ENCODE measurements around the gene MEIOC.
"Not testable (repeated sequence)": the region's sequence is repeated elsewhere in the genome, so short reads cannot be mapped to it uniquely, and the experiment has no call there.

MEIOC gene

DNA sequence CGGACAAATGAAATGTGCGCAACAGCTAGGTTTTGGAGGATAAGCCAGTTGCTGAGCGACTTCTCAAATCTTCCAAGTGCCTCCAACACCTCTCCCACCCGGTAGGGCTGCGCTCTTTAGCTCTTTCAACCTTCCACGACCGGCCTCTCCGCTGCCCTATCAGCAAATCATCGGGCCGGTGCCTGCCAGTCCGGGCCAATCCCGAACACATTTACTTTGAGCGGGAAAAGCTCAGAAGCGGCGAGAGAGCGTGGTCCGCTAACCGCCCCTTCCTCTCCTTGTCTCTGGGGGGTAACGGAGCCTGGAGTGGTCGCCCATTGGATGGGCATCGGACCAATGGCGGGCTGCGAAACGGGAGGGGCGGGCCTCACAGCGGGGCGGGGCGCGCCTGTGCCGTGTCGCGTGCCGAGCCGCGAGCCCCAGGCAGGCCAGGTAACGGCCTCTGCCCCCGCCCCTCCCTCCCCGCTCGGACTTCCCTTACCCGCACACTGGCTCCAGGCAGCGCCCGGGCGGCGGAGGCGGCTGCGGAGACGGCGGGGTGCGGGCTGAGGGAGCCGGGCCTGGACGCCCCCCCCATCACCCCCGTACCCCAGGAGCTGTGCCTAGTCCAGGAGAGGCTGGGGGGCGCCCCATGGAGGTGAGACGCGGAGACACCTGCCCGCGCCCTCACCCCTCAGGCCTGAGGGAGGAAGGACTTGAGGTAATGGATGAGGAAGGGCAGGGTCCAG is at the start of gene MEIOC:
MEIOC (plus strand) TSS at position 486 of the 728 bp plus-strand sequence; CDS start at position 632, 146 bp downstream.
- DNase-seq (ENCODE audit: low read depth in 2 of 3, low spot score in 1 of 3), result peak; percentile 5 to 13 (median 13)

DNA sequence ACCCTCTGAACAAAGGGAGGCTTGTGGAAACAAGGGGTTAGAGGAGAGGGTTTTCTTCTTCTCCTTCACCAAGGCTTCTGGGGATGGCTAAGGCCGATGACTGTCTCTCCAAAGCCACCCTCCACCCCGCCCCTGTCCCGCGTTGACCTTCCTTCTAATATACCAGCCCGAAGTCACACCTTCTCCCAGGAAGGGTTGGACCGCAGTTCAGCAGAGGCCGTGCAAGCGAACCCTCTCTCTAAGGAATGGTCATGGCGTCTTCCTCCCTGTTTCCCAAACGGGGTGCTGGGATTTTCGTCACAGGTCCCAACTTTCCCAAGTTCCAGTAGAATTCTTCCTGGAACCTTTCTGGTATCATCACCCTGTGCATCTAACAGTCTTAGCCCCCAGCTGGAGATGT is 49.6 kb upstream of the MEIOC start:
- DNase-seq (ENCODE audit: low read depth in 2 of 3, low spot score in 1 of 3), result no peak

DNA sequence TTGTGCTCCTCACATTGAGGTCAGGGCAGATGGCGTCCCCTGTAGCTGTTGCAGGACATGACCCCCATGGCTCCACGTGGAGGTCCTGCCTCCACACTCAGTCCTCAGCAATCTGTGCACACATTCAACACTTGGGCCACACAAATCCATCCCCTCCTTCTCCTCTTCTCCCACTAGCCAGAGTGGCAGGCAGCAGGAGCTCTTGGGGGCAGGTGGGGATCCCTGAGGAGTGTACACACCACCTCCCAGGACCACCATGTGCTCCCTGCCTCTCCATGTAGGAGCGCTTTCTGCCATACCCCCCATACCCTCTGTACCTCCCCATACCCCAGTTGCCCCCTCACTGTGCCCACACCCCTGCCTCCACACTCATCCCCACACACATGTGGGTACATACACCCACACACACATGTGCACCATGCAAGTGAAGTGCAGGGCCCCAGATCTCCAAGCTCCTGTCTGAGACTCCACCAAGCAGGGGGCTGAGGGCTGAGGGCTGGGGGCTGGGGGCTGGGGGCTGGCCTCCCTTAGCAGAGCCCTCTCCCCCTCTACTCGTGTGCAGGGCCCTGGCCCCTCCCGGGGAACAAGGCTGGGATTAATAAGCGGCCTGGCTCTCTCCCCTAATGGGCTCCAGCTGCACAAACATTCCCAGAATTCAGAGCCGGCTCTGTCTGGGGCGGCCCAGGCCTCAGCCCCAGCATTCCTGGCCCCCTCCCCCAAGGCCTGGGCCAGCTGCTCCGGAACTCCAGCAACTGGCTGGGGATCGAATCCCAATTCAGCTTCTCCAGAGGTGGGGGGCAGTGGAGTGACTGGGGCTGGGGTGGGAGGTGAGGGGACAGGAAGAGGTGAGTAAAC is 48.2 kb upstream of the MEIOC start:
- DNase-seq (ENCODE audit: low read depth in 2 of 3, low spot score in 1 of 3), result no peak

DNA sequence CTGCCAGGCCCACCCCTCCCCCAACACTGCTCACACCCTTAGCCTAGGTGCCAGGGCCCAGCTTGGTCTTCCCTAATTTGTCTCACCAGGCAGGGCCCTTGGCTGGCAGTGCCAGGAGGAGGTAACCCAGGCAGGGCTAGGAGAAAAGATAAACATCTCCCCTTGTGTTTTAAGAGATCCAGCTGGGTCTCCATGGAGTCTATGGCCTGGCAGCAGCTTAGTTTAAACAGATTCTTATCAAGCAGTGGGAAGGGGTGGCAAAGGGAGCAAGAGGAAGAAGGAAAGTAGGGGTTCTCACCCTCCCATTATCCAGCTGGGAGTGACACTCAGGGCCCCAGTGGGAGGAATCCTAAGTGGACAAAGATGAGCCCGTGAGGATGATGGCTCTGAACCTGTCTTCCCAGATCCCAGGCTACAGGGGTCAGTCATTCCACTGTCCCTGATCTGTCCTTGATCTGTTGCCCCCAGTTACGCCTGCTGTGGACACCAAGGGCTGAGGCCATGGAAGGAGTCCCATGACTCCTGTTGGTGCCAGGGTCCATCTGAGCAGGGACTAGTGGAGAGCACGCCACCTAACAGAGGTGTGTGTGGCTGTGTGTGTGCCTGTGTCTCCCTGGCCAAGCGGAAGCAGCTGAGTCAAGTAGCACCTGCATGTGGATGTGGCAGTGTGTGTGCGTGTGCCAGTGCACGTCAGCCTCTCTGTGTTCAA is 47.4 kb upstream of the MEIOC start:
- no peak for DNase-seq (ENCODE audit: low read depth in 2 of 3, low spot score in 1 of 3)

DNA sequence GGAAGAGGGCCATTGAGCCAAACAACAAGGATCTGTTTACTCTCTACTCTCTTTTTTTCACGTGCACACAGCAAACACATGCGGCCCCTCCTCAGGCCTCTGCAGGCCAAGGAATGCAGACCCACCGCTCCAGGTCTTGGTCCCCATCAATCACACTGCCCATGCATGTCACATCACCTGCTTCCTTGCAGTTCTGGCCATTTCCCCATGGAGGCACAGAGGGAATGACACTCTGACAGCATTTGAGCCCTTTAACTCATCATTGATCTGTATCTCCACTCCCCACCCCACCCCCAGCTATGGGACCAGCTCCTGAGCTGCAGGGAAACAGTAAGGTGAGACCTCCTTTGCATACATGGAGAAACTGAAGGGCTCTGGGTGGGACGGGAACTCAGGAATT is 45.9 kb upstream of the MEIOC start:
- no peak for DNase-seq (ENCODE audit: low read depth in 2 of 3, low spot score in 1 of 3)

DNA sequence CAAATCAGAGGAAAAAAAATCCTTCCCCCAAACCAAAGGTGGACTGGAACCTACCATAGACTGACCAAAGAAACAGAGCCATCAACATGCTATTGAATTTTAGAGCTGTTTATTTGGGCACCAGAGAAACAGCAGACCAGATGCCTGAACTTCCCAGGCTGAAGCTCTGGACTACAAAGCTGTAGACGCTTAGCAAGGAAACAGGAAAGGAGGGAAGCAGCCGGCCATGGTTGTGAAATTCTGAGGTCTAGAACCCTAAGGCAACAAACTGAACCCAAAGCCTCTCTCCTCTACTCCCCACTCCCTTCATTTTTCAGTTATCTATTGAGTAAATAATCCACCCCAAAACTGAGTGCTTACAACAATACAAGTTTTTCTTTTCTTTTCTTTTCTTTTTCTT is 45.4 kb upstream of the MEIOC start:
- DNase-seq (ENCODE audit: low read depth in 2 of 3, low spot score in 1 of 3), result no peak

DNA sequence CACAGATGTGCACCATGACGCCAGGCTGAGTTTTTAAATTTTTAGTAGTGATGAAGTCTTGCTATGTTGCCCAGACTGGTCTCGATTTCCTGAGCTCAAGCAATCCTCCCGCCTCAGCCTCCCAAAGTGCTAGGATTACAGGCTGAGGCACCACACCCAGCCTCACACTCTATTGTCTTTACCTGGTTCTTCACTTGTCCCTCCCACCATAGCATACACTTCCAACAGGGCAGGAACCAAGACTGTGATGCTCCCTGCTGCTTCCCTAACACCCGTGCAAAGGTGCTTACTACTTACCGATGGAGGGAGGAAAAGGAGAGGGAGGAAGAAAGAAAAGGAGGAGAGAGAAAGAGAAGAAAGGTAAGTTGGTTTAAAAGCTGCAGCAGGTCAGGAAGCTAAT is 41.4 kb upstream of the MEIOC start:
- no peak for DNase-seq (ENCODE audit: low read depth in 2 of 3, low spot score in 1 of 3)

DNA sequence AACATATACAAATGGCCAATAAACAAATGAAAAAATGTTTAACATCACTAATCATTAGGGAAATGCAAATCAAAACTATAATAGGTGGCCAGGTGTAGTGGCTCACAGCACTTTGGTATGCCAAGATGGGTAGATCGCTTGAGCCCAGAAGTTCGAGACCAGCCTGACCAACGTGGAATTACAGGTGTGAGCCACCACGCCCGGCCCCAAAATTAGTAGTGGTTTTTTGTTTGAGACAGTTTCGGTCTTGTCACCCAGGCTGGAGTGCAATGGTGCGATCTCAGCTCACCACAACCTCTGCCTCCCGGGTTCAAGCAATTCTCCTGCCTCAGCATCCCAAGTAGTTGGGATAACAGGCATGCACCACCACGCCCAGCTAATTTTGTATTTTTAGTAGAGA is 37.6 kb upstream of the MEIOC start:
- not testable (repeated sequence) for DNase-seq (ENCODE audit: low read depth in 2 of 3, low spot score in 1 of 3)

DNA sequence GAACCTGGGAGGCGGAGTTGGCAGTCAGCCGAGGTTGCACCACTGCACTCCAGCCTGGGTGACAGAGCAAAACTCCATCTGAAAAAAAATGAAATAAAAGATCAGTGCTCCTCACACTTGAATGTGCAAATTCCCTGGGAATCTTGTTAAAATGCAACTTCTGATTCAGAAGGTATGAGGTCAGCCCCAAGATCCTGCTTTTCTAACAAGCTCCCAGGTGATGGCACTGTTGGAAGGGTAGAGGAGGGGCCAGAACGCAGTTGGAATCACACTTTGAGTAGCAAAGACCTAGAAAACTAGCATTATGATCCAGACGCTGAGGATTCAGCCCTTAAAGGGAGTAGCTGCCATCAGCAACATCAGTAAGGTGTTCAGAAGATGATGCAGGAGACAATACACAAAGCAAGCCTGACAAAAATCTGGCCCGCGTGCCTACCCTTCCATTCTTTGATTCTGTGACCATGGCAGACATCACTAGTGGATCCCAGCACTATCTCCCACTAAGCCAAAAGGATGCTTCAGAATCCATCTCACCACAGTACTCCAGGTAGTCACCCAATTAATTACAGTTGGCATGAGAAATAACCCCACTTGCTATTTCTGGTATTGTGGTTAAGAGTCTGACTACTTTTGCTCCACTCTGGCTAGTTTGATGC is 33.1 kb upstream of the MEIOC start:
- no peak for DNase-seq (ENCODE audit: low read depth in 2 of 3, low spot score in 1 of 3)

DNA sequence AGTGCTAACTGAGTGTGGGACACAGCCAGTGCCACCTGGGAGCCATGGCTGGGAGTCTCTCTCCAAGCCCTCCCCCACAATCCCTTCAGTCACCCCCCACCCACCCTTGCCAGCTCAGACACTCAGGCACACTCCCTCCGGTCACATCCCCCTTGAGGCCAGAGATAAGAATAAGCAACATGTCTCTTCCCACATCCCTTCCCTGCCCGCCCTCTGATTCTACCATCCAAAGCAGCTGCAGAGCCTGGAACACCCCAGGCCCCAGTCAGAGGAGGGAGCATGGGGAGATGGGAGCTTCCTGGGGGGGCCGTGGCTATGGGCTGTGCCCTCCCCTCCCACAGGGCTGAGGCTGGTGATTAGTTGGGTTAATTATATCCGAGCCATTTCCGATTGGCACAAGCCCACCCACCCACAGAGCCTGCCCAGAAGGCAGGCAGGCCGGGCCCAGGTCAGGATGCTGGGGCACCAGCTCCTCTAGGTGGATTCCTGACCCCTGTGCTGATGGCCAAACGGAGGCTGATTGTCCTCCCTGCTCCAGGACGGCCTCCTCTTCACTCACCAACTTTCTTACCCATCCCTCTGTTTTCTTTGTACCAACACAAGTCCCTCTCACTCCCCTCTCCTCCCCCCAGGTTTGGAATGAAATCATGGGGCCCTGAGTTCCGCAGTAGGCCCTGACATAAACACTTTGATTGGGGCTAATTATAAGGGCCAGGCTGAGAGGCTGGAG is 28.6 kb upstream of the MEIOC start:
- DNase-seq (ENCODE audit: low read depth in 2 of 3, low spot score in 1 of 3), result no peak

DNA sequence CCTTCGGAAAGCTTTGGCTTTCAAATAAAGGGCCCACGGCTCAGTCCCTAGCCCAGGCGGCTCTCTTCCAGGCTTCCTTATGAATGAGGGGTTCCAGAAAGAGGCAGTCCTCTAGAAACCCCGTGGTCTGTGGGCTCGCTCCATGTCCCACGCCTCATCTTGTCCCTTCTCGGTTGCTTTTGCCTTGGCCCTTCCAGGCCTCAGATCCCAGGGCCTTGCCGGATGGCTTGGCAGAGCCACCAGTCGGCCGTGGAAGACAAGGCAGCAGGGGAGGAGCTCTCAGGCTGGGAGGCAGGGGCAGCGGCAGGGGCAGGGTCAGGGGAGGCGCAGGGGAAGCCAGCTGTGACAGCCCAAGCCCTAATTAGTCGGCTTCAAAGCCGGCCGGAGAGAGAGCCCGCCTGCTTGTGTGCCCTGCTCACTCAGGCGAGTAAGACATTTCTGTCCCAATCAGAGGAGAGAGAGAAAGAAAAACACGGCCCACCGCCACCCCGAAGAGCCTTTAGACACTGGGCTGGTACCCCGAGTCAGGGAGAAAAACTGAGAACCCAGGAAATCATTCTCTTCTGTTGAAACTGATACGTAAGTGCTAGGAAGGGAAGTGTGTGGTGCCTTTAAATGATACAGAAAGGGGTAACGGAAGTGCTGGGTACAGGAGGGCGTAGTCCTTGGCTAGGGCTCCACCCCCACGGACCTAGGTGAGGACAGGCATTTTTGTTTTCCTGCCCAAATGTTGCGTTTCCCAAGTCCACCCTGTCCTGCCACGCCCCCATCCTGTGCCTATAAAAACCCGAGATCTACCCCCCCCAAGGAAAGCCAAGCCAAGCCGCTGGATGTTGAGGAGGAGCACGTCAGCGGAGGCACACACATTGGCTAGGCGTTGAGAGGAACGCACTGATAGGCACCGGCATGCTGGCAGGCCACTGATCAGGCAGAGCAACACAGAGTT is 27.8 kb upstream of the MEIOC start:
- no peak for DNase-seq (ENCODE audit: low read depth in 2 of 3, low spot score in 1 of 3)

DNA sequence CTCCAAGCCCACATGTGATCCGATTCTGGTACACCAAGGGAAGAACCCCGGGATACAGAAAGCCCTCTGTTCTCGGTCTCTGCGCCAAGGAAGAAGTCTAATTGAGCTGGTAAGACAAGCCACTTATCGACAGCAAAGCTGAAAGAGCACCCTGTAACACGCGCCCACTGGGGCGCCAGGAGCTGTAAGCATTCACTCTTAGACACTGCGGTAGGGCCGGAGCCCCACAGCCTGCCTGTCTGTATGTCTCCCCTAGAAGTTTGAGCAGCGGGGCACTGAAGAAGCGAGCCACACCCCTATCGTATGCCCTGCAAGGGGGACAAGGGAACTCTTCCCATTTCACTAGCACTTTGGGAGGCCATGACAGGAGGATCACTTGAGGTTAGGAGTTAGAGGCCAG is 27.0 kb upstream of the MEIOC start:
- DNase-seq (ENCODE audit: low read depth in 2 of 3, low spot score in 1 of 3), result no peak

DNA sequence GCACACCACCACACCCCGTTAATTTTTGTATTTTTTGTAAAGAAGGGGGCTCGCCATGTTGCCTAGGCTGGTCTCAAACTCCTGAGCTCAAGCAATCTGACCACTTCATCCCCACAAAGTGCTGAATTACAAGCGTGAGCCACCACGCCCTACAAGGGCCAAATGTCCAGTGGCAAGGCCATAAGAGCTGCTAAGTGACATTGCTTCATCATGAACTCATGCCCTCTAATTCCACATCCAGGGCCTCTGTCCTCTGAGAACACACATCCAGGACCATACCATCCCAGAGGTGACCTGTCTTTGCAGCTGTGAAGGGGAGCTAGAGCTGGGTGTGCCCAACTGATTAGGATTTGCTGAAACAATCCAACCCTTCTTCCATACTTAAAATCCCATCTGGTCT is 25.6 kb upstream of the MEIOC start:
- no peak for DNase-seq (ENCODE audit: low read depth in 2 of 3, low spot score in 1 of 3)

DNA sequence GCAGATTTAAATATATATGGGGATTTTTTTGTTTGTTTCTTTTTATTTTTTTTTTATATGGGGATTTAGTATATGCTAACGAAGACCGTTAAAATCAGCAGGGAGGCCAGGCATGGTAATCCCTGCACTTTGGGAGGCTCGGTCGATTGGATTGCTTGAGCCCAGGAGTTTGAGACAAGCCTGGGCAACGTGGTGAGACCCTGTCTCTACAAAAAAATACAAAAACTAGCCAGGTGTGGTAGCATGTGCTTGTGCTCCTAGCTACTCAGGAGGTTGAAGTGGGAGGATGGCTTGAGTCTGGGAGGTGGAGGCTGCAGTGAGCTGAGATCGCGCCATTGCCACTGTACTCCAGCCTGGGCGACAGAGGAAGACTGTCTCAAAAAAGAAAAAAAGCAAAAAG is 22.3 kb upstream of the MEIOC start:
- no peak for DNase-seq (ENCODE audit: low read depth in 2 of 3, low spot score in 1 of 3)

DNA sequence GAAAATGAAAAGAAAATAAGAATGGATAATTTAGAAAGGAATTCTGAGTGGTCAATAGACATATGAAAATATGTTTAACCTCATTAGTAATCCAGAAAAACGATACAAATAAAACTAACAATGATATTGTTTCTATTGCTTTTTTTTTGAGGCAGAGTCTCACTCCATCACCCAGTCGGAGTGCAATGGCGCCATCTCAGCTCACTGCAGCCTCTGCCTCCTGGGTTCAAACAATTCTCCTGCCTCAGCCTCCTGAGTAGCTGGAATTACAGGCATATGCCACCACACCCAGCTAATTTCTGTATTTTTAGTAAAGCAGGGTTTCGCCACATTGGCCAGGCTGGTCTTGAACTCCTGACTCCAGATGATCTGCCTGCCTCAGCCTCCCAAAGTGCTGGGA is 21.9 kb upstream of the MEIOC start:
- not testable (repeated sequence) for DNase-seq (ENCODE audit: low read depth in 2 of 3, low spot score in 1 of 3)

DNA sequence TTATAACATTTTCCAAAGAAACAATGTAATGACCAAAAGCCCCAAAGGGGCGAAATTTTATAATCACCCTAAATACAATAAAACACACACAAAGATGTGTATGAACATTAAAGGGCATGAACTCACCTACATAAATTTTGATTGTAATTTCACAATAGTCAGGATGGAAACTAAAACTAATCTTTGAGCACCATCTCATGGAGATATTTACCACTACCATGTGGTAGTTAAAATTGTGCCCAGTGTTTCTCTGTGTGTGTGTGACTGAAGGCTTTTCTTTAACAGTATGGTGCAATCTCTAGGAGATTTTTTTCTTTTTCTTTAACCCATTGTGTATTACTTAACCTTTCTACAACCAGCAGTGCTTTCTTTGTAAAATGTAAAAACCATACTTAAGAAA is 19.7 kb upstream of the MEIOC start:
- no peak for DNase-seq (ENCODE audit: low read depth in 2 of 3, low spot score in 1 of 3)

DNA sequence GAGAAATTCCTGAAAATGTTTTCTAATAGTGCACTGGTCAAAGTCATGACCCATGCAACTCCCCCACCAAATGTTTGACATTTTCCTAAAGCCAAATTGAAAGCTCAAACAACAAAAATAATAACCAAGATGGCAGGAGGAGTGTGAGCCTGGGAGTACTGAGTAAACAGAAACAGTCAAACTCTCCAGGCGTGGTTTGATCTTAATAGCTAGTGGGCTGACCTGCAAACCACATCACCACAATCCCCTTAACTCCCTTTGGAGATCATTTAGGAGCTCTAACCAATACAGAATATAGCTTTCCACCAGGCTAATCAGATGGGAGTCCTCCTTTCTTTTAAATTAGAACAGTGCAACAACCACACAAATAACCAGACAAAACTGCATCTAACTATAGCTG is 19.2 kb upstream of the MEIOC start:
- no peak for DNase-seq (ENCODE audit: low read depth in 2 of 3, low spot score in 1 of 3)

DNA sequence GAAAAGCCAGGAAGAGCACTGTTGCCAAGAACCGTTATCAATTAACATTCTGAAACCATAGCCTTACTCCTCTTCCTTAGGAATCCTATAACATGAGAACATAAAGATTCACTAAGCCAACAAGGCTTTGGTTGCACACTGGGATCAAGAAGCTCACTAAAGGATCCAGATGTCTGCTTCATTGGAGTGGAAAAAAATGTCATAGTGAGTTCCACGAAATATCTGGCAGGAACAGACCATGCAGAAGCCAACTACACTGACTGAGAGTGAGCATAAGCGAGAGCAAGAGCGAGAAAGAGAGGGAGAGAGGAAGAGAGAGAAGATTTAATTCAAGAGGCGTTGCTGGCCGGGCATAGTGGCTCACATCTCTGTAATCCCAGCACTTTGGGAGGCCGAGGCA is 13.4 kb upstream of the MEIOC start:
- no peak for DNase-seq (ENCODE audit: low read depth in 2 of 3, low spot score in 1 of 3)

DNA sequence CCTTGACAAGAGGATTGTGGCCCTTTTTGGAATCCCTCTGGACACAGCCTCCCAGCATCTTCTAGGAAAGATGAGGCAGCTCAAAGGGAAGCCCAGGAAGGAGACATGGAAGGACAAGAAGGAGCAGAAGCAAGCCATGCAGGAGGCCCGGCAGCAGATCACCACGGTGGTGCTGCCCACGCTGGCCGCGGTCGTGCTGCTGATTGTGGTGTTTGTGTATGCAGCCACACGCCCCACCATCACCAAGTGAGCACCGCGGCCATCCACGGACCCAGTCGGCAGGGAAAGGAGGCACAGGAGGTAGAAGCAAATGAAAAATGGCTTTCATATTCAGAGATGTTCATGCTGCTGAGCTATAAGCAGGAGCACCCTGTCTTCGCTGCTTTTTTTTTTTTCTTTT is 10.9 kb upstream of the MEIOC start:
- no peak for DNase-seq (ENCODE audit: low read depth in 2 of 3, low spot score in 1 of 3)

DNA sequence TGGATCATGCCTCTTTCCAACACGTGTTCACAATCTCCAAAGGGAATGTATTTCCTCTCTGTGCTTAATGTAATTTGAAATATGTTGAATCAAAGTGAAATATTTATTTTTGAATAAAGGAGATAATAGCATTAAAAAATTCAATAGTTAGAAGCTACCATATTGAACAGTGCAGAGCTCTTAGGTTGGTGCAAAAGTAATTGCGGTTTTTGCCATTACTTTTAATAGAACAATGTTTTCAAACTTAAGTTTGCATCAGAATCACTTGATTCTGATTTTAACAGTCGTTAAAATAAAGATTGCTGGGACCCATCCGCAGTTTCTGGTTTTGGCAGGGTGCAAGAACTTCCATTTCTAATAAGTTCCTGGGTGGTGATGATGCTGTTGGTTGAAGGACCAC is 10.0 kb upstream of the MEIOC start:
- DNase-seq (ENCODE audit: low read depth in 2 of 3, low spot score in 1 of 3), result no peak

Measured in stimulated activated CD4-positive, alpha-beta T cell treated with anti-CD3 and anti-CD28 coated beads, Interleukin-12 subunit alpha, Interleukin-12 subunit beta, amount 100 ng/mL, for 48 hours (primary cell).